SJCRH30 (cell line): ENCODE results near the gene RYR3. TPM values are rescaled to one million over a fixed set of nuclear protein-coding genes. Genes with fewer than 3 reads are reported as not detected.
"Not testable (repeated sequence)": the region's sequence is repeated elsewhere in the genome, so short reads cannot be mapped to it uniquely, and the experiment has no call there.

Experiments used
- DNase-seq, 2 experiments: peaks; one replicate each; pipeline ENCODE4 v3.0.0-alpha.2; 2015 to 2020
- H3K27ac ChIP-seq: fragments of 250-450 bp; sonication (Bioruptor Pico); 2 replicates; pipeline ENCODE4 v1.5.1; 2020; ENCODE audit warnings: mild to moderate bottlenecking, moderate library complexity
- H3K27me3 ChIP-seq: fragments of 250-450 bp; sonication (Bioruptor Pico); 2 replicates; pipeline ENCODE4 v1.5.1; 2020; ENCODE audit warnings: mild to moderate bottlenecking, moderate library complexity
- H3K36me3 ChIP-seq: fragments of 250-450 bp; sonication (Bioruptor Pico); 2 replicates; pipeline ENCODE4 v1.5.1; 2020; ENCODE audit warnings: mild to moderate bottlenecking, moderate library complexity
- H3K4me1 ChIP-seq: fragments of 250-450 bp; sonication (Bioruptor Pico); 2 replicates; pipeline ENCODE4 v1.5.1; 2020; ENCODE audit warnings: mild to moderate bottlenecking, moderate library complexity
- H3K4me3 ChIP-seq: fragments of 250-450 bp; sonication (Bioruptor Pico); 2 replicates; pipeline ENCODE4 v1.5.1; 2020; ENCODE audit warnings: mild to moderate bottlenecking, moderate library complexity
- H3K9me3 ChIP-seq: fragments of 250-450 bp; sonication (Bioruptor Pico); replicated peaks from 2 replicates; pipeline ENCODE4 v1.5.1; 2020; ENCODE audit warnings: mild to moderate bottlenecking, moderate library complexity
- total RNA-seq: library from RNA; depleted of rRNA; stranded (reverse); fragments of >200 nt; shearing (Covaris generic); gene quantifications from 2 replicates; pipeline ENCODE4 v1.2.3, GENCODE V29; 2014

Gene RYR3
- total RNA-seq, 1 experiment from 2014 or later: 23.4 TPM

DNA sequence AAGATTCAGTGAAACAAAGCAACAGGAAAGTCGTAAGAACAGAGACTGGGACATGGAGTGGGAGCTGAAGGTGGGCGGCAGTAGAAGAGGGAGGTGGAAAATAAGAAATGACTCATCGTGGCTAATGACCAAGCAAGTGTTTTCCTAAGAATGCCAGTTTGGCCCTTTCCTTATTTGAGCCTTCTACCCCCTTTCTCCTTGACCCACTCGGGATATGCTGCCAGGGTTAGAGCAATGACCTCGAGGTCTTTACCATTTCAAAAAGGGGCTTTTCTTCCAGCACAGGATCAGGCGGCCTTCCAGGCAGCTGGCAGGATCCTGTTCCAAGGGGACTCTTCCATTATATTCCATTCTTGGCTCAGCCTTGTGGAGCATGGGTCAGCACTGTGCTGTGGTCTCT, 241.1 kb downstream of the RYR3 start:
- no peak overlapping the region for H3K4me3 ChIP-seq
- H3K27me3 ChIP-seq: no peaks in the 10 kb centered on the region
- H3K4me1 ChIP-seq: no peaks in the 10 kb centered on the region
- H3K36me3 ChIP-seq: peaks cover 55% of the 10 kb centered on the region
- DNase-seq: no peak
- no peak overlapping the region for H3K27ac ChIP-seq
- no peaks in the 10 kb centered on the region; the same call in none of the 2 replicates for H3K9me3 ChIP-seq

DNA sequence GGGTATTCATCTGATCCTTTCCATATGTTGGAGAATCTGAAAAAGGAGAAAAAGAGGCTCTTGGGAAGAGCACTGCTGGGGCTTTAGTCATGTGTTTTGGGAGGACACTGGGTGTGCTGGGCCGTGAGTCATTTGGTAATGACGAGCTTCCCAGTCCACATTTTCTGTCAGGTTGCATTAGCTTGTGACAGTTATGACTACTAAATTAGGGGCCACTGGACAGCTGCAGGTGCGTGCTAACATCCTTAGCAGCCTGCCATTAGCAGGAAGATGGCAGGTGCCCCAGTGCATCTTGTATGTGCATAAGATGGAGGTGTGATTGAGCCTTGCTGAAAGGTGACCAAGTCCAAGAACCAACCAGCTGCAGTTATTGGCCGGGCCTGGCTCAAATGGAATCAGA, 242.4 kb downstream of the RYR3 start:
- DNase-seq: no peak

DNA sequence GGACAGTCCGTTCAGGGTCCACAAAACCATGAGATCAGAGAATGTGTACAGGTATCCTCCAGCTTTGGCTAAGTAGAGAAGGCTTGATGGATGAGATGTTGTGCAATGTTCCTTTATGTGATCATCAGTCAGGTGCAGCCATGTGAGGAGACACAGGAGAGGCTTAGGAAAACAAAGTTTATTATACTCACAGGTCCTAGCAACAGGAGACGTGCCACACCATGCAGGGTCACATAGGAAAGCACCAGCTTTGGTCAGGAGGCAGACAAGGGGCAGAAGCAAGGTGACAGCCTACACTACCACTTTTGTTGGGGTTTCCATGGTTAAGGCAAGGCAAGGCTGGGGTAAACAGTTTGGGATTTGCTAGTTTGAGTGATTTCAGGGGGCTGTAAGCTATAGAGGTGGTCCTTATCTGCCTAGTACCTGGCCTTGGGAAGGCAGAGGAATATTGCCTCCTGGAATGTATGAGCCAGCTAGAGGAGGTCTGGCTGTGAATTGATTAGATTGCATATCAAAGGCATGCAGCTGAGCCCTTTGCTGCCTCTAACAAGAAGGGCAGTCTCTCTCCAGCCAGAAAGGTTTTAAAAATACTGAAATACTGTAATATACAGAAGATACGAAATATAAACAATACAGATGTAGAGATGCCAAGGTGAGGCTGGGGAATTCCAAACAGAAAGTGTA, 248.6 kb downstream of the RYR3 start:
- peak overlapping the region; percentile 9; the same call in 1 of the 2 replicates for H3K27ac ChIP-seq
- H3K4me3 ChIP-seq: no peak overlapping the region
- H3K4me1 ChIP-seq: peaks cover 17% of the 10 kb centered on the region
- no peaks in the 10 kb centered on the region for H3K27me3 ChIP-seq
- H3K9me3 ChIP-seq: no peaks in the 10 kb centered on the region
- peaks cover 27% of the 10 kb centered on the region for H3K36me3 ChIP-seq
- no peak for DNase-seq

More for the DNA sequence above, 242.4 kb downstream of the RYR3 start:
- no peak overlapping the region for H3K27ac ChIP-seq
- peaks cover 53% of the 10 kb centered on the region for H3K36me3 ChIP-seq
- no peaks in the 10 kb centered on the region for H3K4me1 ChIP-seq
- H3K9me3 ChIP-seq: no peaks in the 10 kb centered on the region; the same call in 1 of the 2 replicates
- no peak overlapping the region for H3K4me3 ChIP-seq
- no peaks in the 10 kb centered on the region for H3K27me3 ChIP-seq

DNA sequence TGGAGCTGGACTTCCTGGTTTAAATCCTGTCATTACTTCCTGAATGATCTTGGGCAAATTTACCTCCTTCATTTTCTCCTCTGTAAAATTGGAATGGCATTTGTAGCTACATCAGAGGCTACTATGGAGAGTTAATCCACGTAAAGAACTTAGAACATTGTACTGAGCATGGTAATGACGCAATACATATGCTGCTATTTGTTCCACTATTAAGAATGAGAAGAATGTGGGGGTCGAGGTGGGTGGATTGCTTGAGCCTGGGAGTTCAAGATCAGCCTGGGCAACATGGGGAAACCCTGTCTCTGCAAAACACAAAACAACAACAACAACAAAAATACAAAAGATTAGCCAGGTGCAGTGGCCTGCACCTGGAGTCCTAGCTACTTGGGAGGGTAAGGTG, 250.6 kb downstream of the RYR3 start:
- Histone ChIP-seq H3K9me3 (peaks cover 12% of the 10 kb centered on the region), H3K36me3 (peaks cover 39% of the 10 kb centered on the region), H3K27ac (no peak overlapping the region; the same call in 1 of the 2 replicates), H3K27me3 (no peaks in the 10 kb centered on the region), H3K4me3 (no peak overlapping the region), H3K4me1 (peaks cover 27% of the 10 kb centered on the region)
- no peak for DNase-seq

DNA sequence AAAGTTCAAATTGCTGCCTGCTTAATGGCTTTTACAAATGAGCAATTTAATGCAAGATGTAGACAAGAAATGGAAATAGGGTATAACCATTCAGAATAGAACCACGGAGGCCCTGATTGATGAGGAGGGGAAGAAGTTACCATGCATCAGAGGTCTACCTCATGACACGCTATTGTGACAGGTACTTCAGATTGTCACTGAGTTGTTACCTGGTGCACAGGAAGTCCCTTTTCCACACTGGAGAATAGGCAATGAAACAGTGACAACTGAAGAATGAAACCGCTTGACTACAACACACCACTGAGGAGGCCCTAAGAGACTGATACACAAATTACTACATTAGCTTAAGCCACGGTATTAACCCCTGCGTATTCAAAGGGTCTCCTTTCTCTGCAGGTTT, 251.2 kb downstream of the RYR3 start:
- no peak overlapping the region for H3K4me3 ChIP-seq
- no peak for DNase-seq
- peaks cover 43% of the 10 kb centered on the region for H3K36me3 ChIP-seq
- H3K27me3 ChIP-seq: no peaks in the 10 kb centered on the region
- H3K4me1 ChIP-seq: peaks cover 27% of the 10 kb centered on the region
- peaks cover 12% of the 10 kb centered on the region for H3K9me3 ChIP-seq
- no peak overlapping the region for H3K27ac ChIP-seq

DNA sequence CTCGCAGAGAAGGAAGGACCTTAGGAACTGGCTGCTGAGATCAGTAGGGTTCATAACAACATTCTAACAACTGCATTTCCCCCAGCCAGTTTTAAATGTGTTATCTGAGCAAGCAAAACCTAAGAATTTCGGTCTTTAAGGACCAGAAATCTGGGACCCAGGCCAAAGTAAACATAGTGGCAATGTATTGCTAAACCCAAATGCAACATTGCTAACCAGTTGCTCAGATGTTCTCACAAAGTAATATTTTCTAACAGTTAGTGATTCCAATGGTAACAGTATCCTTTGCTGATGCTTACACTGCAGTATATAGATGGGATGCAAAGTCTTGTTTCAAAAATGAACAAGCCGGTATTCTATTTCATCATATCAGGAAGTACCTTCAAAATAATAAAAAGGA, 254.3 kb downstream of the RYR3 start:
- Histone ChIP-seq H3K27me3 (no peaks in the 10 kb centered on the region), H3K36me3 (peaks cover 56% of the 10 kb centered on the region), H3K9me3 (peaks cover 12% of the 10 kb centered on the region), H3K4me3 (no peak overlapping the region), H3K4me1 (peaks cover 21% of the 10 kb centered on the region), H3K27ac (no peak overlapping the region)
- DNase-seq: peak; percentile 76 to 81

DNA sequence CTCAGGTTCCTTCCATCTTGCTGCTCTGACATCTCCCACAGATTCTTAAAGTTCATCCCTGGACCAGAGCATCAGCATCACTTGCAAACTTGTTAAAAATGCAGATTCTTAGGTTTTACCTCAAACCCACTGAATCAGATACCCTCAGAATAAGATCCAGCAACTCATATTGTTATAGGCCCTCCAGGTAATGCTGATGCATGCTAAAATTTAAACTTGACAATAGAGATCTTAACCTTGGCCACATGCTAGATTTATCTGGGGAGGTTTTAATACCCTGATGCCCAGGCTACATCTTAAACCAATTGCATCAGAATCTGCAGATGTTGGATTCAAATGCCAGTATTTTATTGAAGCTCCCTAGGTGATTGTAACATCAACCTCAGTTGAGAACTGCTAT, 256.9 kb downstream of the RYR3 start:
- Histone ChIP-seq H3K36me3 (peaks cover 55% of the 10 kb centered on the region), H3K4me3 (no peak overlapping the region), H3K4me1 (peaks cover 10% of the 10 kb centered on the region), H3K9me3 (peaks cover 12% of the 10 kb centered on the region), H3K27me3 (no peaks in the 10 kb centered on the region), H3K27ac (no peak overlapping the region)
- DNase-seq: no peak

DNA sequence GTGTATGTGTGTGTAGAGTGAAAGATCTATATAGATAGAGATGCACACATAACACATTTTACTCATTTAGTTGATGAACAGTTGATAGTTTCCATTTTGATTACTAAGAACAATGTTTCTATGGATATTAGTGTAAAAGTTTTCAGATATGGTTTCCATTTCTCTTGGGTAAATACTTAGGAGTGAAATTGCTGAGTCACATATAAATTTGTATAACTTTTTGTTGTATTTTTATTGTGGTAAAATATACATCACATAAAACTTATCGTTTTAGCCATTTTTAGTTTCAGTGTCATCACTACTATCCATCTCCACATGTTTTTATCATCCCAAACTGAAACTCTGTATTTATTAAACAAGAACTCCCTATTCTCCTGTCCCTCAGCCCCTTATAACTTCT, 258.3 kb downstream of the RYR3 start:
- no peak for DNase-seq
- no peaks in the 10 kb centered on the region for H3K27me3 ChIP-seq
- no peak overlapping the region for H3K27ac ChIP-seq
- no peak overlapping the region for H3K4me3 ChIP-seq
- peaks cover 10% of the 10 kb centered on the region for H3K4me1 ChIP-seq
- peaks cover 12% of the 10 kb centered on the region for H3K9me3 ChIP-seq
- H3K36me3 ChIP-seq: peaks cover 57% of the 10 kb centered on the region

DNA sequence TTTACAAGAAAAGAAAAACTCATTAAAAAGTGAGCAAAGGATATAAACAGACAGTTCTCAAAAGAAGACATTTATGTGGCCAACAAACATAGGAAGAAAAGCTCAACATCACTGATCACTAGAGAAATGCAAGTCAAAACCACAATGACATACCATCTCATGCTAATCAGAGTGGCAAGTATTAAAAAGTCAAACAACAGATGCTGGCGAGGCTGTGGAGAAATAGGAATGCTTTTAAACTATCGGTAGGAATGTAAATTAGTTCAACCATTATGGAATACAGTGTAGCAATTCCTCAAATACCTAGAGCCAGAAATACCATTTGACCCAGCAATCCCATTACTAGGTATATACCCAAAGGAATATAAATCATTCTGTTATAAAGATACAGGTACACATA, 267.1 kb downstream of the RYR3 start:
- not testable (repeated sequence) for H3K4me3 ChIP-seq, H3K27me3 ChIP-seq, H3K9me3 ChIP-seq, H3K27ac ChIP-seq
- DNase-seq: peak in 1 of 2 experiments; percentile 17
- H3K36me3 ChIP-seq: peaks cover 26% of the 10 kb centered on the region
- peaks cover 12% of the 10 kb centered on the region; the same call in 1 of the 2 replicates for H3K4me1 ChIP-seq

DNA sequence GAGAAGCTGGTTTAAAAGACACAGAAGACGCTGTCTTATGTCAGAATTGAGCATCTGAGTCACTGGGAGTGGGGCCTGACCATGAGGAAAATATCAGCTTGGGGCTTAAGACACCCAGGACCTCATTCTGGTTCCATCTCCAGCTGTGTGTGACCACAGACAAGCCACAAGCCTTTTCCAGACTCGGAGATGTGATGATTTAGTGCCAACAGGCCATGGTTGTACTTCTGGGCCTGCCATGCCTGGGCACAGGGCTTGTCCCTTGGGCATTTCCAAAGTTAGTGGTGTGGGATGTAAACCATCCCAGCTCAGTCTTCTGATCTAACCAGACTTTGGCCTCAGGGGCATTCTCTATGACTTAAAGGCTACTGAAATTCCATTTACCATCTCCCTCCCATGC, 269.8 kb downstream of the RYR3 start:
- no peak overlapping the region for H3K4me3 ChIP-seq
- peaks cover 12% of the 10 kb centered on the region; the same call in 1 of the 2 replicates for H3K4me1 ChIP-seq
- H3K27me3 ChIP-seq: no peaks in the 10 kb centered on the region
- H3K27ac ChIP-seq: peak overlapping the region; percentile 10; the same call in 1 of the 2 replicates
- H3K36me3 ChIP-seq: peaks cover 15% of the 10 kb centered on the region; the same call in 1 of the 2 replicates
- peak; percentile 63 for DNase-seq
- H3K9me3 ChIP-seq: no peaks in the 10 kb centered on the region

DNA sequence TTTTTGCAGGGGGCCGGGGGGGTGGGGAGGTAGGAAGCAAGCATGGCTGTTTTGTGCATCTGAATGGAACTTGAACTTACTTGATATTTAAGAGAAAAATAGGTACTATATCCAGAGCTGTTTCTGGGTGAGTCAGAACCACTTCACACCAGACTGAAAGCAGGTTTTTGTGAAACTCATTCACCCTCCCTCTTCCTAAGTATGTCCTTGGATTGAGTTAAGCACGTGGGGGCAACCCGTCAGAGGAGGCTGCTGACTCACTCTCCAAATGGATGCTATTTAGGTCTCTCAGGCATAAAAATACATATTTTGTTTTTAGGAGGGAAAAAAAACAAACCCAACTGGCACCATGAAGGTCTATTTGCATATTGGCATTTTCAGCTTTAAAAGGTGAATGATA, 270.3 kb downstream of the RYR3 start:
- Histone ChIP-seq H3K4me1 (peaks cover 12% of the 10 kb centered on the region; the same call in 1 of the 2 replicates), H3K9me3 (no peaks in the 10 kb centered on the region), H3K36me3 (peaks cover 16% of the 10 kb centered on the region; the same call in 1 of the 2 replicates), H3K27me3 (no peaks in the 10 kb centered on the region), H3K27ac (peak overlapping the region; percentile 10; the same call in 1 of the 2 replicates), H3K4me3 (no peak overlapping the region)
- DNase-seq: peak; percentile 13 to 18

DNA sequence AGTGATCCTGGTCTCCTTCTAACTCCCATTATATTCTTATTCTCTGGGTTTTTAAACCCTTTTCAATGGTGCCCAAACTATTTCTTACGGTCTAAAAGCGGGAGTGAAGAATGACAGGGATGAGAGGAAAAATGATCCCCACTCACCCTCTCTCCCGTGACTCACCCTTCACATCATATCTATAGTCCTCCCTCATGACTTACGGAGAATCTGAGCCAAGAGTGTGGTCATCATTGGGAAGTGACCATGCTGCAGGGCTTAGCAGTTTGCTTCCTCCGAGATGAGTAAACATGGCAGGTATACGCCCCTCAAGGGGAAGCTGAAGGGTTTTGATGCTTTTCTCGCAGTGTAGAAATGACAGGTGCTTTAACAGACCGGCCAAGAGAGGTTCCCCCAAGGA, 274.0 kb downstream of the RYR3 start:
- H3K9me3 ChIP-seq: no peaks in the 10 kb centered on the region
- H3K4me1 ChIP-seq: peaks cover 10% of the 10 kb centered on the region; the same call in 1 of the 2 replicates
- H3K36me3 ChIP-seq: peaks cover 27% of the 10 kb centered on the region
- DNase-seq: peak in 1 of 2 experiments; percentile 18
- H3K27ac ChIP-seq: no peak overlapping the region
- H3K27me3 ChIP-seq: no peaks in the 10 kb centered on the region
- no peak overlapping the region for H3K4me3 ChIP-seq

DNA sequence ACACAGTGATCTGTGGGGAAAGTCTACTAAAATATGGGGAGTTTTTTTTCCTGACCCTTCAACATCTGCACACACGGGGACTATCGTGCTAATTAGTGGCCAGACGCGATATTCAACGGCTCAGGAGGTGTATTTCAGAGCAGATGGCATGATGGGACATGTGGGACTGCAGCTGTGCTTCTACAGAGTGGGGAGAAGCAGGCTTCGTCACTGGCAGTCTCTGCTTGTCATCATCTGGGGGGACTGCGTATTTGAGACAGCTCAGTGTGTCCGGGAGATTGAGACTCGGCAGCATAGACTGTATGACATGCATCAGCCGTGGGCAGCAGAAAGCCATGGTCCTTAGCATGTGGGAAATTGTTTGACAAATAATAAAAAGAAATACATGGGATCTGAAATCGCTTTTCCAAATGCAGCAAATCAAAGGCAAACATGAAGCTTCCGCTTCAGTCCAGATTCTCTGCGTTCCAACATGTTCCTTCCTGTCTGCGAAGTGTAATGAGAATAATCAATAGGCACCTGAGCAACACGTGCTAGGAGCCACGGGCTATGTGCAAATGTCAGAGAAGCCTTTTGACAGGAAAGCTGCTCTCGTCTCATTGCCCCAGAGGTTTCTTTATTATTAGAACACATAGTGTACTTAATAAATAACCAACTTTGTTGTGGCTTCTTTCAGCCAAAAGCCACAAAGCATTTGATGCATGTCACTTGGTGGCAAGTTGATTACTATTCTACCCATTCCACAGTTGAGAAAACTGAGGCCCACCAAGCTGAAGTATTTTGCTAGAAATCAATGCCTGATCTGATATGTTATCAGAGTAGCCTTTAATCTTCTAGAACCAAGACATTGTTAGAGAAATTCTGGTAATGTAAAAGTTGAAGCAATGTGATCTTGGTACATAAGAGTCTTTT, 276.3 kb downstream of the RYR3 start:
- H3K27me3 ChIP-seq: no peaks in the 10 kb centered on the region
- H3K4me3 ChIP-seq: no peak overlapping the region
- DNase-seq: no peak
- H3K36me3 ChIP-seq: peaks cover 24% of the 10 kb centered on the region
- no peaks in the 10 kb centered on the region for H3K4me1 ChIP-seq
- H3K9me3 ChIP-seq: no peaks in the 10 kb centered on the region
- H3K27ac ChIP-seq: no peak overlapping the region

DNA sequence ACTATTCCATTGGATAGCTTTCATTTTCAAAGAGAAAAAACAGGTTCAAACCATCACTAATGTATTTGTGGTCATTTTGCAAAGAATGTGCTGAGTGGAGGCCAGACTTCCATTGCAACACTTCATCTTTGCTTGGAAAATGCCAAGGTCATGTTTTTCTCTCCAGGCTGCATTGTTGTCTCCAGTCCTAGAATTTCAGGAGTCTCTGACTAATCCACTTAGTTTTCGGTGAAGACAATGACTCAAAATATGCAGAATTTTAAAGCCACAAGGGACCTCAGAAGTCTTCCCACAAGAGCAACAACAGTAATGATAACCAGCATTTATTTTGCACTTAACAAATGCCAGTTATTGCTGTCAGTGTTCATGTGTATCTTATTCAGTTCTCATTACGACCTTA, 277.0 kb downstream of the RYR3 start:
- DNase-seq: no peak
- peaks cover 25% of the 10 kb centered on the region for H3K36me3 ChIP-seq
- H3K9me3 ChIP-seq: no peaks in the 10 kb centered on the region
- H3K4me1 ChIP-seq: no peaks in the 10 kb centered on the region
- H3K4me3 ChIP-seq: no peak overlapping the region
- H3K27ac ChIP-seq: no peak overlapping the region
- no peaks in the 10 kb centered on the region for H3K27me3 ChIP-seq

DNA sequence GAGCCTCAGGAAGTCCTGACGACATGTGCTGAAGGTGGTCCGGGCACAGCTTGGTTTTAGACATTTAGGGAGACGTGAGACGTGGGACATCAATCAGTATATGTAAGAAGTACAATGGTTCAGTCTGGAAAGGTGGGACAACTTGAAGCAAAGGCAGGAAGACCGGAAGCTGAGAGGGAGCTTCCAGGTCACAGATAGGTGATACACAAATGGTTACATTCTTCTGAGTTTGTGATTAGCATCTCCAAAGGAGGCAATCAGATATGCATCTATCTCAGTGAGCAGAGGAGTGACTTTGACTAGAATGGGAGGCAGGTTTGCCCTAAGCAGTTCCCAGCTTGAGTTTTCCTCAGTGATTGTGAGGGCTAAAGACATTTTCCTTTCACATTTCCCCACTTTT, 282.1 kb downstream of the RYR3 start:
- Histone ChIP-seq H3K9me3 (0 out of 2 replicates have a peak, but pooled peaks cover 4% of the 10 kb centered on the region), H3K27me3 (no peaks in the 10 kb centered on the region), H3K36me3 (peaks cover 20% of the 10 kb centered on the region), H3K4me3 (no peak overlapping the region), H3K27ac (no peak overlapping the region), H3K4me1 (no peaks in the 10 kb centered on the region)
- no peak for DNase-seq
